Left colon (tissue), 2 donors: Measurements from ENCODE around the gene MTARC2. TPM values are rescaled to one million over a fixed set of nuclear protein-coding genes. Genes with fewer than 3 reads are reported as not detected.
"Not testable (repeated sequence)": the region's sequence is repeated elsewhere in the genome, so short reads cannot be mapped to it uniquely, and the experiment has no call there.

Source experiments
- ATAC-seq: fragments of 200-7000 bp; cut with Tn5 transposase; one replicate; pipeline ENCODE4 v1.9.1; 2020; ENCODE audit warnings: mild to moderate bottlenecking, moderate library complexity
- DNase-seq, 2 donors: peaks; one replicate each; pipeline ENCODE4 v3.0.0-alpha.2; 2020
- intact Hi-C, 2 donors: fragments of 100-400 bp; cut with DNase I in 1 of 2; cut with micrococcal nuclease in 1 of 2; formaldehyde crosslinking; loops; one replicate each; pipeline versions ENCODE4 v1.11.2 to v1.14.0; 2022; cut with DNase I, micrococcal nuclease
- long read RNA-seq: library from polyadenylated mRNA; unstranded; transcript quantifications from one replicate; pipeline ENCODE4 v2.0.0, GENCODE V29; 2021
- total RNA-seq, 2 donors: library from RNA; stranded (reverse); fragmentation: NEBNext Ultra II Directional; extraction: Animal tissue kit (Norgen Biotek cat#: 25700); gene quantifications; one replicate each; pipeline ENCODE4 v1.2.1, GENCODE V29; 2021
- donor health status: DM: no; HTN: no; CAD: no.
- donor health status: DM: yes; HTN: yes; CAD: no.

MTARC2 gene
- 10 to 100 TPM; 36.2 to 40.0 TPM for total RNA-seq
- long read RNA-seq, transcript MARC2-202 (8 exons, 2,134 nt), result major isoform, 40 of 65 reads
- long read RNA-seq, partial matches to known transcripts, result 10 of 65 reads
- long read RNA-seq, other reads (novel, unspliced or antisense), result 15 of 65 reads

DNA sequence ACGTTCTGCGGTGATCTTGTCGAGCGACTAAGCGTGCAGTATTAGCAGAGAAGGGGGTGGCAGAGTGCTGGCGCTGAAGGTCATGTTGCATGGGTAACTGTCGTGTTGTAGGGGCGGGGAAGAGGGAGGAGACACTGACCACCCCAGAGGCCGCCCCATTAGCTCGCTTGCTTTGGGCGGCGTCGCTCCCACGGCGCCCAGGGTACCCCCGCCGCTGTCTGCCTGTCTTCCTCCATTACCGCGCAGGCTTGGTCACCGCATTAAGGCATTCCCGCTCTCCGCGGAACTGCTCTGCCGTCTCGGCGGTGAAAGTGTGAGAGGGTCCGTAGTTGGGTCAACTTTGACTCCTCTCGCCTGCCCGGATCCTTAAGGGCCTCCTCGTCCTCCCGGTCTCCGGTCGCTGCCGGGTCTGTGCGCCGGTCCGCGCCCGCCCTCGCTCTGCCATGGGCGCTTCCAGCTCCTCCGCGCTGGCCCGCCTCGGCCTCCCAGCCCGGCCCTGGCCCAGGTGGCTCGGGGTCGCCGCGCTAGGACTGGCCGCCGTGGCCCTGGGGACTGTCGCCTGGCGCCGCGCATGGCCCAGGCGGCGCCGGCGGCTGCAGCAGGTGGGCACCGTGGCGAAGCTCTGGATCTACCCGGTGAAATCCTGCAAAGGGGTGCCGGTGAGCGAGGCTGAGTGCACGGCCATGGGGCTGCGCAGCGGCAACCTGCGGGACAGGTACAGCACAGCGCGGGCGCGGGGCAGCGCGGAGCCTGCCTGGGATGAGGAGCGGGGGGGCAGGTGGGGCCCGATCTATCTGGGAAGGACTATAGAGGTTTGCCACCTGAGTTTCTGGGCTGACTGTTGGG lies at the start of gene MTARC2:
Gene MTARC2 (plus strand): TSS at position 234 of the 846 bp plus-strand sequence. CDS start 210 bp downstream, at position 444.
- peak; percentile 87 for ATAC-seq
- intact Hi-C loops, result no loop called here

GRCh38 chr1:220698607-220699016 lies 49.5 kb upstream of the MTARC2 start:
- no peak for ATAC-seq
- no peak for DNase-seq
- intact Hi-C loops, result no loop called here

More for the DNA sequence above, at the start of gene MTARC2:
- DNase-seq, result peak; percentile 82 to 85

GRCh38 chr1:220699044-220699443 lies 49.1 kb upstream of the MTARC2 start:
- no peak for ATAC-seq
- no peak for DNase-seq
- intact Hi-C loops, result no loop called here

GRCh38 chr1:220700556-220701179 lies 47.5 kb upstream of the MTARC2 start:
- ATAC-seq (peak; percentile 78), DNase-seq (no peak)
- intact Hi-C loops, result no loop called here

GRCh38 chr1:220701974-220702373 lies 46.1 kb upstream of the MTARC2 start:
- no peak for DNase-seq
- no peak for ATAC-seq
- intact Hi-C loops, result no loop called here

- DNase-seq, result no peak
- ATAC-seq, result no peak
- intact Hi-C loops, result no loop called here
Observed at GRCh38 chr1:220702733-220703270, 45.3 kb upstream of the MTARC2 start.

GRCh38 chr1:220703305-220703704 lies 44.8 kb upstream of the MTARC2 start:
- intact Hi-C loops, result no loop called here
- DNase-seq (no peak), ATAC-seq (no peak)

GRCh38 chr1:220705782-220706181 lies 42.3 kb upstream of the MTARC2 start:
- ATAC-seq, result no peak
- intact Hi-C loops, result no loop called here

DNA sequence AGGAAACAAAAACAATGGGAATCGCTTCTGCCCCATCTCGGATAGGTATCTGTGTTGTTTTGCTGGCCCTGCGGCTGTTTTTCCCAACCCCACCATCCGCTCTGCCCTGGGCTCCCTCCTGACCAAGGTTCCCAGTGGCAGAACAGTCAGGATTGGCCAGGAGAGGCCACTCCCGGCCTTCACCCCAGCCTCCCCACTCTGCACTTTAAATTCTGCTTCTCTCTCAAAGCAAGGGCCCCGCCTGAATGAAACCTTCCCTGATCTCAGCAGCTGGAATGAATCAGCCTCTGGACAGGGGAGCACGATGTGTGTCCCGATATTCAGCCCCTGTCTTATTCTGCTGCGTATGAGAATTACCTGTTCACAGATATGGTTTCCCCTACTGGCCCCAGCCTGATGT lies 41.6 kb upstream of the MTARC2 start:
- intact Hi-C loops, result no loop called here
- no peak for DNase-seq
- no peak for ATAC-seq

More at GRCh38 chr1:220705782-220706181, 42.3 kb upstream of the MTARC2 start:
- DNase-seq, result no peak

DNA sequence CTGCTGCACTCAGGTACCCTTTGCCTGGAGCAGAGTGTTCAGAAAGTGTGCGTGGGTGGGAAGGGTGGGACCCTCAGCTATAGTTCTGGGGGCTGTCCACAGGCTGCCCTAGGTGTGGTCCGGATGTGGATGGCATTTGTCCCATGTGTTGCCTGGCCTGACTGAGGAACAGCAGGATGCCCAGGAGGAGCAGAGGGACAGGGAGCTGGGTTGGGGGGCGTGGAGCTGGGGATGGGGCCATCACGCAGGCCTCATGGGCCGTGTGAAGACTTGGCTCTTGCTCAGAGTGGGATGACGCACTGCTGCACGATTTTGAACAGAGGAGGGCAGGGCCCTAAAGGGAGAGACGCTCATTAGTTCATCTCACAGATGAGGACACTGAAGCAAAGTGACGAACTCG lies 41.0 kb upstream of the MTARC2 start:
- no peak for DNase-seq
- intact Hi-C loops, result no loop called here
- no peak for ATAC-seq

GRCh38 chr1:220708244-220708643 lies 39.9 kb upstream of the MTARC2 start:
- DNase-seq, result no peak
- intact Hi-C loops, result no loop called here
- no peak for ATAC-seq

DNA sequence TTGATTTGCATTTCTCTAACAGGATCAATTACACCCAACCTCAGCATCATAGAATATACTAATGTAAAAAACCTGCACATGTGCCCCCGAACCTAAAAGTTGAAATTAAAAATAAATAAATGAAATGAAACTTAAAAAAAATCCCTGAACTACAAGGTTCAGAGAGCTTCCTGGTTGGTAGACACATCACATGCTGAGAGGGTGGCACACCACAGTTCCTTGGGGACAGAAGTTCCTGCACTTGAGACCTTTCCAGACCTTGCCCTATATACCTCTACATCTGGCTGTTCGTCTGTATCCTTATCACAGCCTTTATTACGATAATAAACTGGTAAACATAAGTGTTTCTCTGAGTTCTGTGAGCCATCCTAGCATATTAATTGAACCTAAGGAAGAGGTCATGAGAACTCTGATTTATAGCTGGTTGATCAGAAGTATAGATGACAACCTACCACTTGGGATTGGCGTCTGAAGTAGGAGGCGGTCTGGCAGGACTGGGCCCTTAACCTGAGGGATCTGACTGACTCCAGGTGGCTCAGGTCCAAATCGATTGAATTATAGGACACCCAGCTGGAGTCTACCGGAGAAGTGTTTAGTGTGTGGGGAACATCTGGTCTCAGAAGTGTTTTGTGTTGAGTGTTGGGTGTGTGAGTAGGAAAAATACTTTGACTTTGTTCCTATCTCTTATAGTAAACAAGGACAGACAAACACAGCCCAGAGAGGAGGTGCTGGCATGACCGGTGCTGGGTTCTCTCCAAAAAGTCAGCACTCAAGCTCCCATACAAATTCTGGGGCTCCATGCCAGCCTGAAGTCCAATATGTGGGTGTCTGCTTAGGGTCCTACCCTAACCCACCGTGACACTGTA lies 39.0 kb upstream of the MTARC2 start:
- ATAC-seq (peak; percentile 97), DNase-seq (no peak)
- intact Hi-C loops, result no loop called here

- intact Hi-C loops, result no loop called here
- no peak for DNase-seq
- no peak for ATAC-seq
Observed at GRCh38 chr1:220710333-220710732, 37.8 kb upstream of the MTARC2 start.

DNA sequence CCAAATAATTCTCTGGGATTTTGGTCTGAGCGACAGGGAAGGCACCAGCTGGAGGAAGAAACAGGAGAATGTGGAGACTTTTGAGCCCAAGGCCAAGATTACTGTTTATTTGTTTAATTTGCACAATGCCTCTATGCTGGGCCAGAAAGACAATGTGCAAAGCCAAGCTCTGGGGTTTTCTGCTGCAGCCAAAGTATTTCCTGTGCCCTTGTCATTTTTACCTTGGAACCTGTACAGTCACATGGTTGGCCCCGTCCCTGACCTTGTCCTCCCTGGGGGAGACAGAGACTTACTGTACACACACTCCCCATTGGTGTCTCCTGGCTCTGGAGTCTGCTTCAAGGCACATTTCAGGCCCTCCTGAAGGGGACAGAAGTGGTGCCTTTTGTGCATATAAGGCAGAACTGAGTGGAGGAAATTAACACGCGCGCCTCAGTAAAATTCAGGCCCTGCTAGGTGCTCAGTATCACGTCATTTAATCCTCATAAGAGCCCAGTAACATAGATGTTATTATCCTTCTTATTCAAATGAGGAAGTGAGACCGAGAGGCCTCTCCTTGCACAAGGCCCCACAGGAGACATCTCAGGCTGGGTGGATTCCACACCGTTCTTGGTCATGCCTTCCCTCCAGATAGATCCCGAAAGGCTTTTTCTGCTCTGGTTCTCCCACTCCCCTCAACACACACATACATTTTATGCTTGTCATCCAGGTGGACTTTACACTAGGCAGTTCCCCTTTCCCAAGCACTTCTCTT lies 36.9 kb upstream of the MTARC2 start:
- no peak for ATAC-seq
- no peak for DNase-seq
- intact Hi-C loops, result no loop called here

DNA sequence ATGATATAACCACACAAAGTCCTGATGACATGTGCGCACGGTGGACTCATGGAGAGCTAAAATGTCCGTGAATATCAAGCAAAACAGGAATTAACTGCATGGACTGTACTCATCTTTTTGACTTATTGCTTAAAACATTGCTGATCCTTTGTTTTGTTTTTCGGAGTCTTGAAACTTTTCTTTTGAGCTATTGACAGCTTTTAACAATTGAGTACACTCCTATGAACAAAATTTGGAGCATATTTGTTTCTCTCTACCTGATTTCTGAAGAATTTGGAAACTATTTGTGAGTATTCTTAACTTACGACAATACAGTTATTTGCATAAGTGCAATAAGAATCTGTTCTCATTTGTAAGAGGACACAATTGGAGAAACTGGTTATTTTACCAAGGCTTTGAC lies 32.1 kb upstream of the MTARC2 start:
- DNase-seq, ATAC-seq, intact Hi-C loops: not testable (repeated sequence)

DNA sequence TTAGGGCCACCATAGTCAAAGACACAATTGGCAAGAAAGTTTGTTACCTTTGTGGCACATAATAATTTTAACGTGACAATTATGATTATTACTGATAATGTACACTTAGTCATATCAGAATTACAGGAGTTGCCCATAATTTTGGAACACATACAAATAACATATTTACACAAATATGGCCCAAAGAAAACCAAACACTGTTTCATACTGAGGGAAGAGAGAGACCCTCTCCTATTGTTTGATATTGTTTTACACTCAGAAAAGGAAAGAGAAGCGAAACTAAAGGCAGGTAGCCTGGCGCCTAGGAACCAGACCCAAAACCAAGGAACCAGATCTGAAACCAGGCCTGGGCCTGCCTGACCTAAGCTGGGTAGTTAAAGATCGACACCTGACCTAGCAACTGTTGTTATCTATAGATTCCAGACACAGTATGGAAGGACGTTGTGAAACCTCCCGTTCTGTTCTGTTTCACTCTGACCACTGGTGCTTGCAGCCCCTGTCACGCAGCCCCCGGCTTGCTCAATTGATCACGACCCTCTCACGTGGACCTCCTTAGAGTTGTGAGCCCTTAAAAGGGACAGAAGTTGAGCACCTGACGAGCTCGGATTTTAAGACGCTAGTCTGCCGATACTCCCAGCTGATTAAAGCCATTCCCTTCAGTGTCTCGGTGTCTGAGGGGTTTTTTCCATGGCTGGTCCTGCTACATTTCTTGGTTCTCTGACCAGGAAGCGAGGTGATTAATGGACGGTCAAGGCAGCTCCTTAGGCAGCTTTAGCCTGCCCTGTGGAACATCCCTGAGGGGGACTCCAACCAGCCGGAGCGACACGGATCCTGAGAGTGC lies 30.1 kb upstream of the MTARC2 start:
- DNase-seq (no peak), ATAC-seq (no peak)
- intact Hi-C loops, result no loop called here

- DNase-seq, ATAC-seq, intact Hi-C loops: not testable (repeated sequence)
Observed at GRCh38 chr1:220721266-220721665, 26.9 kb upstream of the MTARC2 start.
